HL-60 (cell line): ENCODE results near the gene KRT20.

Experiments used
- CTCF ChIP-seq: IDR thresholded peaks from one replicate; pipeline ENCODE4 v1.5.1; 2011; ENCODE audit warnings: low read length, control low read depth, inconsistent platforms; ENCODE audit not compliant: insufficient read depth
- GABPA ChIP-seq: IDR thresholded peaks from 2 replicates; pipeline ENCODE4 v1.6.1; 2012; ENCODE audit warnings: low read depth
- POLR2AphosphoS5 ChIP-seq: IDR thresholded peaks from 2 replicates; pipeline ENCODE4 v1.6.1; 2012; ENCODE audit warnings: low read depth
- REST ChIP-seq: IDR thresholded peaks from 2 replicates; pipeline ENCODE4 v1.6.1; 2012; ENCODE audit warnings: low read depth; ENCODE audit not compliant: insufficient replicate concordance
- SPI1 ChIP-seq: IDR thresholded peaks from 2 replicates; pipeline ENCODE4 v1.6.1; 2012; ENCODE audit warnings: low read depth, mild to moderate bottlenecking, borderline replicate concordance

- TF ChIP-seq CTCF = no peak
- TF ChIP-seq REST = no peak
- no peak for TF ChIP-seq GABPA
- TF ChIP-seq POLR2AphosphoS5 = no peak
- no peak for TF ChIP-seq SPI1
Measured at GRCh38 chr17:40896916-40897455, 11.9 kb upstream of the KRT20 start.
